Coronary artery (tissue), 2 donors: ENCODE data around the gene NAV2.

Experiments used
- DNase-seq: peaks from one replicate; pipeline ENCODE4 v3.0.0-alpha.2; 2017; ENCODE audit warnings: low spot score
- H3K27ac ChIP-seq, 2 donors: fragments of 200-600 bp; sonication (generic); one replicate each; pipeline ENCODE4 v1.5.1; 2016 to 2019
- H3K4me3 ChIP-seq: fragments of 200-600 bp; sonication (generic); 2 replicates; pipeline ENCODE4 v1.5.1; 2016; ENCODE audit warnings: mild to moderate bottlenecking, moderate library complexity
- CTCF ChIP-seq: fragments of 200-600 bp; sonication (generic); IDR thresholded peaks from one replicate; pipeline ENCODE4 v1.5.1; 2019; ENCODE audit warnings: antibody characterized with exemption

The NAV2 gene

GRCh38 chr11:19724765-19725164, 12.1 kb downstream of the NAV2 start:
- H3K4me3 ChIP-seq, result peak overlapping the region; percentile 39
- peak; percentile 59 for DNase-seq
- TF ChIP-seq CTCF, result no peak
- H3K27ac ChIP-seq, result peak overlapping the region; percentile 86 to 95

- peak; percentile 92 for DNase-seq
- Histone ChIP-seq H3K4me3 (peak overlapping the region; percentile 39), H3K27ac (peak overlapping the region; percentile 86 to 95)
- TF ChIP-seq CTCF, result no peak
Observed at GRCh38 chr11:19725379-19726079, 12.9 kb downstream of the NAV2 start.

- H3K4me3 ChIP-seq, result no peak overlapping the region
- no peak for DNase-seq
- no peak for TF ChIP-seq CTCF
- H3K27ac ChIP-seq, result peak overlapping the region; percentile 86 to 95
Observed at GRCh38 chr11:19727246-19727645, 14.6 kb downstream of the NAV2 start.

- TF ChIP-seq CTCF, result no peak
- DNase-seq, result no peak
- H3K27ac ChIP-seq, result peak overlapping the region; percentile 86 to 95
Observed at GRCh38 chr11:19728436-19728835, 15.8 kb downstream of the NAV2 start.

GRCh38 chr11:19729141-19729540, 16.5 kb downstream of the NAV2 start:
- no peak for TF ChIP-seq CTCF
- Histone ChIP-seq H3K4me3 (no peak overlapping the region), H3K27ac (peak overlapping the region; percentile 86 to 95)
- no peak for DNase-seq

More at GRCh38 chr11:19728436-19728835, 15.8 kb downstream of the NAV2 start:
- H3K4me3 ChIP-seq, result no peak overlapping the region

GRCh38 chr11:19730373-19730772, 17.7 kb downstream of the NAV2 start:
- peak; percentile 89 for DNase-seq
- no peak for TF ChIP-seq CTCF
- H3K27ac ChIP-seq, result peak overlapping the region; percentile 86 to 95
- peak overlapping the region; percentile 21 for H3K4me3 ChIP-seq

- no peak for TF ChIP-seq CTCF
- Histone ChIP-seq H3K4me3 (no peak overlapping the region), H3K27ac (peak overlapping the region; percentile 86 to 95)
- DNase-seq, result no peak
Observed at GRCh38 chr11:19734171-19734570, 21.5 kb downstream of the NAV2 start.
